ENCODE results near the gene TRIM47.

The TRIM47 gene

DNA sequence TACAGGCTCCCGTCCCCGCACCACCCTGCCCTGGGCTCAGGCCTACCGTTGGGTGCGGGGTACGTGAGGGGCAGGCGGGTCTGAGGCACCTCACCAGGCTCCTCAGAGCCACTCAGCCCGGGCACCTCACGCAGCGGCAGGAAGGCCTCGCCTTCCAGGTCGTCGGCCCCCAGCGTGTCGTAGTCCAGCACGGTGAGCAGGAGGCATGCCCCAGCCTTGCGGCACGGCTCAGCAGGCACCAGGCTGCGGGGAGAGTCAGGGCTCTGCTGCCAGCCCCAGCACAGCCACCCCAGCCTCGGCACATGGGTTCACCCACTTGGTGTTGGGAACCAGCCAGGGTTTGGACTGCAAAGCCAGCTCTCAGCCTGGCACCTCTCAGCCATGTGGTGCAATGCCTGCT lies 49.6 kb downstream of the TRIM47 start:
- DNase-seq (ENCODE audit: low spot score): no peak

DNA sequence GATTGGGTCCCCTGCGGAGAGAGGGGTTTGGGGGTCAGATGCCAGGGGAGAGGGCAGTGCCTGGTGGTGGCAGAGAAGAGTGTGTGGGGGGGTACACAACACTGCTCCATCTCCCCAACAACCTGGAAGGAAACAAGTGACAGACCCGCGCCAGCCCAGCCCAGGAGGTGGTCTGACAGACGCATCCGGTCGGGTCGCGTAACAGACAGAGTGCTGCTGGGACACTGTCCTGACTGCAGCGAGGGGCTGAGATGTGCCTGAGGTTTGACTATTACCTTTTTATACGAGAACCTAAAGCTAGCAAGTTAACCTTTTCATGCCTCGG lies 50.3 kb downstream of the TRIM47 start:
- DNase-seq (ENCODE audit: low spot score): no peak

DNA sequence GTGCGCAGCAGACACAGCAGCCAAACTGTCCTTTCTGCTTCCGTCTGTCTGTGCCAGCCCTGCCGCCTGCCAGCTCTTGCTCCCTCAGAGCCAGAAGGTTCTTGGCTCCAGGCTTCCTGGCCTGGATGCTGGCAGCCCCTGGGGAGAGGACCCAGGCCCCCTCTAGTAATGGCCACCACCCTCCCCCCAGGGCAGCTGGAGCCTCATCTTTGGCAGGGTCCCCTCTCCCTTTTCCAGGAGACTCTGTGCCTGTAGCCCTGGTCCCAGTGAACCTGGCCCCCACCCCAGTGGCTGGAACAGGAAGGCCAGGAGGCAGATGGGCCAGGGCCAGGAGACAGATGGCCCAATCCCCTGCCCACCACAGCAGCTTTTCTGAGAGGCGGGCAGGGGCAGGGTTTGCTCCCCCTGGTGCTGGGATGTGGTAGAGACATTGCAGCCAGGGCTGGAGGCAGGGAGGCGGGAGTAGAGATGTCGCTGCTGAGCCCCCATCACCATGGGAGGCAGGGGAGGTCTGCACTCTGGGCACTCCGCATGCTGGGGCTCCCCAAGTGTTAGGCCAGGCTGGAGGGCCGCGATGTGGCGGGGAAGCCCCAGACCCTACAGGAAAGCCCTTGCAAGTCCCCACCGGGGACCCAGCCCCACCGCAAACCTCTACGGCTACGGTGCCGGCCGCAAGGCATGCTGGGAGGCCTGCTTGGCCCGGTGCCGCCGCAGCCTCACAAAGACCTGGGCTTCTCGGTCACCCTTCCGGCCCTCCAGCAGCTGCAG lies 50.9 kb downstream of the TRIM47 start:
- DNase-seq (ENCODE audit: low spot score): peak; percentile 98

DNA sequence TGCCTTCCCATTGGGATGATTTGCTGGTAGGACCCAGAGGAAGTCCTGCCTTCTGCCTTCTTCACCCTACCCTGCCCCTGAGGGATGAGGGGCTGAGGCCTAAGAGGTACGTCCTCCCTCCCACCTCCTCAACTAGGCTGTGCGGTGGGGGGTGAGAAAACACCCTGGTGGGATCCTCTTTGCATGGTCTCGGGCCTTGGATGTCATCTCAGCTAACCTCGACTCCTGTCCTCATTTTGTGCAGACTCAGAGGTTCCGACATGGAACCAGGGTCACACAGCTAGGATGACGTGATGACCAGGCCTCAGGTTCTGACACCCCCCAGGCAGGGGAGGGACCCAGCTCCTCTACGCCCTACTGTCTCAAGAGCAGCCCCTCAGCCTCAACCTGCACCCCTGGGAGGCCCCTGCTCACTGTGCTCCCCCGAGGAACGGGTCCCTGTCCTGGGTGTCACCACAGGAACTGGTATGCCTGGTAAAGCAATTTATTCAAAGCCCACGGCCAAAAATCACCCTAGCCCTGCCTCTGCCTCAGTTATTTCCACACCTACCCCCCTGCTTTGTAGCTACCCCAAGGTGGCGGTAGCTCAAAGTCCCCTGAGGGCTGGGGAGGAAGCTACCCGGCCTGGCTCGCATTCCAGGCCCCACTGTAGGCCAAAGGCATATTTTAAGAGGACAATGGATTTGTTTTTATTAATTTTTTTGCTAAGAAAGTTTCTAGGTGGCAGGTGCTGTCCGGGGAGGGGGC lies 51.6 kb downstream of the TRIM47 start:
- DNase-seq (ENCODE audit: low spot score): no peak

DNA sequence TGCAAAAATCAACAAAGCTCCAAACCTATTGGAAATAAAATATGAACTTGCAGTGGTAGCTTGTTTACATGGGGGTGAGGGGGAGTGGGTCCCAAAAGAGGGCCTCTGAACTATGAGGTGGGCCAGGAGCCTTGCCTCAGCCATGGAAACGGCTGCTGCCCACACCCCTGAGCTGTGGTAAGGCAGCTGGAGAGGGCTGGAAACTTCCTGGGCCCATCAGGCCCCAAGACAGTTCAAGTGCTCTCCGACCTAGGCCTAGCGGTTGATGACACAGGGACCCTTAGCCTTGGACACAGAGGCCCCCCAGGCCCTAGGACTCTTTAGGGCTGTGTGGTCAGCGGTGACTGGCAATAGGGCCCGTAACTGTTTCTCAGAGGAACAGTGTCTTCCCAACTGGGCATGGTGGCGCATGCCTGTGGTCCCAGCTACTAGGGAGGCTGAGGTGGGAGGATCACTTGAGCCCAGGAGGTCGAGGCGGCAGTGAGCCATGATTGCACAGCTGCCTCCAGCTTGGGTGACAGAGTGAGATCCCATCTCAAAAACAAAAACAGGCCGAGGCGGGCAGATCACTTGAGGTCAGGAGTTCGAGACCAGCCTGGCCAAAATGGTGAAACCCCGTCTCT lies 52.5 kb downstream of the TRIM47 start:
- DNase-seq (ENCODE audit: low spot score): no peak

DNA sequence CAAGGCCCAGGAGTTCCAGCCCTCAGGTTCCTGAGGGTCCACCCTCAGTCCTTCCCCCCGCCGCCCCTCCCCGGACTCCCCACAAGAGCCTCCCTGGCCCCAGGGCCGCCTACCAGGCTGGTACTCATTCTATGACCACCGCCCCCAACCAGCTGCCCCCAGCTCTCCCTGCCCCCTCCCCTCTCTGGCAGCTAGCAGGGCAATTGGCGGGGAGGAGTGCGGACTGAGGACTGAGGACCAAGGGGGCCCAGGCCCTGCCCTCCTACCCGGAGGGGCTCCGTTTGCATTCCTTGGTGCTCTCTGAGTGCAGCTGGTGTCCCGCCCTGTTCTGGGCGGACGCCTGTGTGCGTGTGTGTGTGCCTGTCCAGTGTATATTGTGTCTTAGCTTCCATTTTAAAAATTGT lies 53.2 kb downstream of the TRIM47 start:
- DNase-seq (ENCODE audit: low spot score): no peak

DNA sequence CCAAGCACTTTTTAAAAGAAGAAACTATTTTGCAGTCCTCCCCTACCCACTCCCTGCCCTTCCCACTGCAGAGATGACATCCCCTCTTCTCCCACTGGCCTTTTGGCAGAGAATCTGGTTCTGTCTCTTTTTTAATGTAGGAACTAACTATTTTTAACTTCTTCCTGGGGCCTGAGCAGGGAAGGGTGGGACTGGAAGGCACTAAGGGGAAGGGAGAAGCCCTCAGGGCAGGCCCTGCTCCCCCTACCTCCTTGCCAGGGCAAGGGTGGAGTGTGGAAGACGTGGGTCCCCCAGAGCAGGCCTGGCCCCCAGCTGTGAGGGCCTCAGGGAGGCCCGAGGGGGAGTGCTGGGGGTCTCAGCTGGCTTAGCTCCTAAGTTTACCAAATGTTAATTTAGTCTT lies 53.7 kb downstream of the TRIM47 start:
- no peak for DNase-seq (ENCODE audit: low spot score)

Measured in D341Med (cell line).